Measurements from ENCODE around the gene IFNA21.
A peak's percentile ranks its signal among the peaks of the same experiment; 100 is the strongest.
"Not testable (repeated sequence)": the region's sequence is repeated elsewhere in the genome, so short reads cannot be mapped to it uniquely, and the experiment has no call there.

The IFNA21 gene

GRCh38 chr9:21166560-21166959 lies at the start of gene IFNA21:
IFNA21 (minus strand) TSS chr9:21166660; CDS start chr9:21166612, 48 bp downstream.
- H3K27ac Mint-ChIP-seq; H3K36me3 Mint-ChIP-seq; H3K4me3 Mint-ChIP-seq; H3K27me3 Mint-ChIP-seq; H3K9me3 Mint-ChIP-seq; DNase-seq; ATAC-seq (replicated peaks); H3K4me1 Mint-ChIP-seq: not testable (repeated sequence)

GRCh38 chr9:21213411-21214326 lies 47.2 kb upstream of the IFNA21 start:
- peak; percentile 95 to 97 for ATAC-seq (replicated peaks)
- not testable (repeated sequence) for H3K4me3 Mint-ChIP-seq, H3K36me3 Mint-ChIP-seq, DNase-seq, H3K27ac Mint-ChIP-seq, H3K9me3 Mint-ChIP-seq
- peaks cover 6 to 19% of the 10 kb centered on the region in 2 donors for H3K27me3 Mint-ChIP-seq
- H3K4me1 Mint-ChIP-seq = peaks cover 10 to 18% of the 10 kb centered on the region in 2 donors

- Mint-ChIP-seq H3K27me3 (peaks cover 6 to 17% of the 10 kb centered on the region in 2 donors), H3K4me1 (peaks cover 10 to 18% of the 10 kb centered on the region in 2 donors)
- not testable (repeated sequence) for DNase-seq; H3K36me3 Mint-ChIP-seq; ATAC-seq (replicated peaks); H3K9me3 Mint-ChIP-seq; H3K27ac Mint-ChIP-seq; H3K4me3 Mint-ChIP-seq
Measured at GRCh38 chr9:21212160-21212559, 45.7 kb upstream of the IFNA21 start.

- not testable (repeated sequence) for H3K27ac Mint-ChIP-seq; H3K36me3 Mint-ChIP-seq; DNase-seq; ATAC-seq (replicated peaks); H3K4me3 Mint-ChIP-seq; H3K9me3 Mint-ChIP-seq
- H3K4me1 Mint-ChIP-seq = peaks cover 10 to 18% of the 10 kb centered on the region in 2 donors
- H3K27me3 Mint-ChIP-seq = peaks cover 6 to 10% of the 10 kb centered on the region in 2 donors
Measured at GRCh38 chr9:21210782-21211181, 44.3 kb upstream of the IFNA21 start.

GRCh38 chr9:21210311-21210710 lies 43.9 kb upstream of the IFNA21 start:
- H3K36me3 Mint-ChIP-seq = no peaks in the 10 kb centered on the region
- DNase-seq (no peak), ATAC-seq (replicated peaks) (no peak)
- no peak overlapping the region for H3K4me3 Mint-ChIP-seq
- H3K27ac Mint-ChIP-seq = no peak overlapping the region
- H3K27me3 Mint-ChIP-seq = peaks cover 5 to 10% of the 10 kb centered on the region in 2 donors
- peaks cover 10 to 18% of the 10 kb centered on the region in 2 donors for H3K4me1 Mint-ChIP-seq
- H3K9me3 Mint-ChIP-seq = no peaks in the 10 kb centered on the region

- H3K36me3 Mint-ChIP-seq; H3K4me1 Mint-ChIP-seq; DNase-seq; H3K4me3 Mint-ChIP-seq; H3K27ac Mint-ChIP-seq; ATAC-seq (replicated peaks); H3K9me3 Mint-ChIP-seq: not testable (repeated sequence)
- H3K27me3 Mint-ChIP-seq = peaks cover 15% of the 10 kb centered on the region in 2 donors
Measured at GRCh38 chr9:21207043-21207442, 40.6 kb upstream of the IFNA21 start, which contains the start of gene IFNA10. IFNA10 (minus strand) TSS chr9:21207143; CDS start chr9:21207097, 46 bp downstream.

- no peak for ATAC-seq (replicated peaks)
- Mint-ChIP-seq H3K9me3 (peaks cover 0 to 4% of the 10 kb centered on the region in 2 donors), H3K36me3 (no peaks in the 10 kb centered on the region), H3K27ac (no peak overlapping the region), H3K27me3 (peaks cover 20 to 26% of the 10 kb centered on the region in 2 donors), H3K4me3 (no peak overlapping the region), H3K4me1 (peaks cover 0 to 5% of the 10 kb centered on the region in 2 donors)
- DNase-seq = no peak
Measured at GRCh38 chr9:21205204-21205603, 38.7 kb upstream of the IFNA21 start.

- not testable (repeated sequence) for DNase-seq; H3K4me3 Mint-ChIP-seq; ATAC-seq (replicated peaks); H3K9me3 Mint-ChIP-seq; H3K4me1 Mint-ChIP-seq; H3K27ac Mint-ChIP-seq; H3K36me3 Mint-ChIP-seq
- peaks cover 20 to 26% of the 10 kb centered on the region in 2 donors for H3K27me3 Mint-ChIP-seq
Measured at GRCh38 chr9:21202105-21202504, 35.6 kb upstream of the IFNA21 start, which contains the start of gene IFNA7. IFNA7 (minus strand) TSS chr9:21202205; CDS start chr9:21202165, 40 bp downstream.

- H3K27ac Mint-ChIP-seq, H3K36me3 Mint-ChIP-seq: not testable (repeated sequence)
- peak overlapping the region in 1 of 2 donors; percentile 46 for H3K4me3 Mint-ChIP-seq
Measured at GRCh38 chr9:21194867-21195776, 28.7 kb upstream of the IFNA21 start.

GRCh38 chr9:21187487-21187886 lies 21.0 kb upstream of the IFNA21 start, which contains the start of gene IFNA4:
IFNA4 (minus strand) TSS chr9:21187587; CDS start chr9:21187531, 56 bp downstream.
- H3K4me3 Mint-ChIP-seq; ATAC-seq (replicated peaks); H3K27me3 Mint-ChIP-seq; H3K36me3 Mint-ChIP-seq; H3K9me3 Mint-ChIP-seq; H3K27ac Mint-ChIP-seq; DNase-seq: not testable (repeated sequence)
- peaks cover 5 to 24% of the 10 kb centered on the region in 2 donors for H3K4me1 Mint-ChIP-seq

More at GRCh38 chr9:21194867-21195776, 28.7 kb upstream of the IFNA21 start:
- DNase-seq (peak; percentile 40), ATAC-seq (replicated peaks) (peak; percentile 94 to 95)
- not testable (repeated sequence) for H3K27me3 Mint-ChIP-seq, H3K9me3 Mint-ChIP-seq
- H3K4me1 Mint-ChIP-seq = peaks cover 14 to 21% of the 10 kb centered on the region in 2 donors

- not testable (repeated sequence) for H3K27ac Mint-ChIP-seq, H3K27me3 Mint-ChIP-seq, H3K36me3 Mint-ChIP-seq, H3K4me3 Mint-ChIP-seq, H3K9me3 Mint-ChIP-seq
- ATAC-seq (replicated peaks) (peak; percentile 94 to 96), DNase-seq (peak; percentile 23)
- H3K4me1 Mint-ChIP-seq = peaks cover 7 to 21% of the 10 kb centered on the region in 2 donors
Measured at GRCh38 chr9:21182810-21183736, 16.6 kb upstream of the IFNA21 start.

GRCh38 chr9:21174671-21175070 lies 8.2 kb upstream of the IFNA21 start:
- H3K27me3 Mint-ChIP-seq = no peaks in the 10 kb centered on the region
- no peak for ATAC-seq (replicated peaks)
- H3K4me1 Mint-ChIP-seq = no peaks in the 10 kb centered on the region
- no peak overlapping the region for H3K27ac Mint-ChIP-seq
- no peaks in the 10 kb centered on the region for H3K36me3 Mint-ChIP-seq
- no peak overlapping the region for H3K4me3 Mint-ChIP-seq
- no peak for DNase-seq
- no peaks in the 10 kb centered on the region for H3K9me3 Mint-ChIP-seq

- H3K27me3 Mint-ChIP-seq = no peaks in the 10 kb centered on the region
- H3K4me1 Mint-ChIP-seq = no peaks in the 10 kb centered on the region
Measured at GRCh38 chr9:21172156-21172555, 5.7 kb upstream of the IFNA21 start.

More at GRCh38 chr9:21172156-21172555, 5.7 kb upstream of the IFNA21 start:
- ATAC-seq (replicated peaks) = no peak
- Mint-ChIP-seq H3K36me3 (no peaks in the 10 kb centered on the region), H3K9me3 (no peaks in the 10 kb centered on the region), H3K4me3 (no peak overlapping the region), H3K27ac (no peak overlapping the region)
- no peak for DNase-seq
